Astrocyte (in vitro differentiated cells and primary cell): ENCODE measurements around the gene LRMDA.

Source experiments
- CTCF ChIP-seq: IDR thresholded peaks from 2 replicates; pipeline ENCODE4 v1.5.1; 2011; ENCODE audit warnings: low read depth, mild to moderate bottlenecking, inconsistent platforms, low read length, moderate library complexity; ENCODE audit not compliant: insufficient read depth
- EZH2 ChIP-seq: IDR thresholded peaks from 2 replicates; pipeline ENCODE4 v1.6.1; 2012; ENCODE audit warnings: mild to moderate bottlenecking, low read length, inconsistent platforms; ENCODE audit not compliant: insufficient read depth

GRCh38 chr10:76088008-76088407 lies 656.6 kb downstream of the LRMDA start:
- TF ChIP-seq CTCF, result no peak
- TF ChIP-seq EZH2, result no peak
